GM21576 (cell line): ENCODE measurements around the gene CDCA8.

Experiments used
- ATAC-seq: cut with Tn5 transposase; IDR thresholded peaks from one replicate; pipeline ENCODE4 v1.9.1; 2021; ENCODE audit warnings: mild to moderate bottlenecking, moderate library complexity; ENCODE audit not compliant: unreplicated experiment

Gene CDCA8

DNA sequence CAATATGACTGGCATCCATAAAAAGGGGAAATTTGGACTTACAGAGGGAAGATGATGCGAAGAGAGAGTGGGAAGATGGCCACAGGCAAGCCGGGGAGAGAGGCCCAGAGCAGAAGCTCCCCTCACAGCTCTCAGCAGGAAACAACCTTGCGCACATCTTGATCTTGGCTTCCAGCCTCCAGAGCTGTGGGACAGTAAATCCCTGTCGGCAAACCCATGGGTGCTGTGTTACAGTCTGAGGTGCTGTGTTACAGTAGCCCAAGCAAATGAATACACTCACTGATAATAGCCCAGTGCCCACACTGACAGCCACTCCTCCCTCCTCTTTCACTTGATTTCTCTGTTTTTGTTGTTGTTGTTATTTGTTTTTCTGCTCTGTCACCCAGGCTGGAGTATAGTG is 22.4 kb downstream of the CDCA8 start:
- no peak for ATAC-seq

DNA sequence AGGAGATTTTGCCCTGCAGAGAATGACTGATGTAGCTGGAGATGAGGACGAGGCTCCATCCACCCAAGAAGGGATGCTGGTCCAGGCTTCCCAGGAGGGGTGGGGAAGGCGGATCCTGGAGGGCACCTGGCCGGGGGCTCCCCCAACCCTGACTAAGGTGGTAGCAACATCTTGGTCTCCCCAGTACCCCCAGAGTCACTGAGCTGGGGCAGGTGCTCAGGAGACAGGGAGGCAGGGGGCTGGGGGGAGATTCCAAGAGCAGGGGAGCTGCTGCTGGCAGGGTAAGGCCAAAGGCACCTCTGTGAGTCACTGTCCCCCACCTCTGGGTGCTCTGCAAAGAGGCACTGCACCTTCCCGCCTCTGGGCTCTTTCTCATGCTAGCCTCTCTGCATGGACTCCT is 24.0 kb downstream of the CDCA8 start:
- ATAC-seq = no peak

DNA sequence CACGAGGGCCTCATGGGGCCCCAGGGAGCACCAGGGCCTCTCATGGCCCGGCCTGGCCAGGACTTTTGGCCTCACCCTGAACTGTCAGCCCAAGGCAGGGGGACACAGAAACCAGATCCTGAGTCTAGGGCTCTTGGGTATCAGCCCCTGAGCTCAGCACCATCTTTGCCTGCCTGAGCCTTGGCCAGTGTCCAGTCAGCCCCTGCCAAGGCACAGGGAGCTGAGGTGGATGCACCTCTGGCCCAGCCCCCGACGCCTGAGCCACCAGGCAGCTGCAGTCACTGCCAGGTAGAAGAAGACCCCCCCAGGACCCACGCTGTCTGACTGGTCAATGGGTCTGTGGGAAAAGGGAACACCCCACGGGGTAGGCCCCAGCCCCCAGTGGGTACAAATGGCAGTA is 25.3 kb downstream of the CDCA8 start:
- no peak for ATAC-seq

DNA sequence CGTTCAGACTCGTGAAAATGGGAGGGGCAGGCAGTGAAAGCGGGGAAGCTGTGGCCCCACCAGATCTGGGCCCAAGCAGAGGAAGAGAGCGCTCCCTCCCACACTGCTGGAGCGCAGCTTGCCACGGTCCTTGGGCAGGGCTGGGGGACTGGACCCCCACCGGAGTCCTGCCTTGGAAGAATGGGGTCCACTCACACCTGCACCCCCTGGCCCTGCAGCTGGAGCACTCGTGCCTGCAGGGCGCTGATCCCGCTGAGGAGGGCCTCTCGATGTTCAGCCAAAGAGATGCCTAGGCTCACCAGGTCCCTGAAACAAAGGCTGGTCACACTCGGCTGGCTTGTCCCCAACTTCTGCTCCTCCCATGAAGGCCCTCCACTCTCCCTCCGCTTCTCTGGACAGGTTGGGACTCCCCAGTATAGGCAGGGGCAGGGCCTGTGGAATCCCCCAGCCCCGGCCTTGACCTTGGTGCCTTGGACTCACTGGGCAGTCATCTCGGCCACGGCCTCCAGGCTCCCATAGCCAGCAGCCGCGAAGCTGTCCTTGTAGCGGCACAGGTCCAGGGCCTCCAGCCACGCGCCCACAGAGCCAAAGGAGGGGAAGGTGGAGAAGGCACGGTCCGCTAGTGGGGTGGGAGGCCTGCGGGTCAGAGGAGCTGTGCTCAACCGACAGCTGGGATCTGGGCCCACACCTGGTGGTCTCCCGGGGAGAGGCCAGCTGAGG is 26.0 kb downstream of the CDCA8 start:
- ATAC-seq = no peak

DNA sequence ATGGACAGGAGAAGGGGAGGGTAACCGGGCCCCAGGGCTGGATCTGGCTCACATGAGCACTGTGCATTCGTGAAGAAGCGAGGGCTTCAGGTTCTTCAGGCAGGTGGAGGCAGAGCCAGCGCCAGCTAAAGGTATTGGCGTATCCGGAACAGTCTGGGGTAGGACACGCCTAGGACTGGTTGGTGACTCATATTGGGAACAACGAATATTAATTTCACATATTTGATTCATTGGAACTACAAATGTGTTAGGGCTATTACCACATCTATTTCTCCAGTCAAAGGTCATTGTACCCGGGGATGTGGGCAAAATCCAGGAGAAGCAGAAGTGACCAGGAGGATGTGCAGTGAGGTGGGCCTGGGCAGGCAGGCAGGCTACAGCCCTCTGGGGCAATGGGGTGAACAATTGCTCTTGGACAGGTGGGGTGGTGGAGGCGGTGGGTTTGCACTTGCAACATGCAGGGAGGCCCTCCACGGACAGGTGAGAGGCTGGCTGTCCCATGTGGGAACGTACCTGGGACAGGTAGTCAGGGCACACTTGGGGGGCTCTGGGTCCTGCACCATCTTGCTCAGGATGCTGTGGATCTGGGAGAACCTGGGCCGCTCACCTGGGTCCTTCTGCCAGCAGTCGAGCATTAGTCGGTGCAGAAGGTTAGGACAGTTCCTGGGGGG is 26.7 kb downstream of the CDCA8 start:
- no peak for ATAC-seq

DNA sequence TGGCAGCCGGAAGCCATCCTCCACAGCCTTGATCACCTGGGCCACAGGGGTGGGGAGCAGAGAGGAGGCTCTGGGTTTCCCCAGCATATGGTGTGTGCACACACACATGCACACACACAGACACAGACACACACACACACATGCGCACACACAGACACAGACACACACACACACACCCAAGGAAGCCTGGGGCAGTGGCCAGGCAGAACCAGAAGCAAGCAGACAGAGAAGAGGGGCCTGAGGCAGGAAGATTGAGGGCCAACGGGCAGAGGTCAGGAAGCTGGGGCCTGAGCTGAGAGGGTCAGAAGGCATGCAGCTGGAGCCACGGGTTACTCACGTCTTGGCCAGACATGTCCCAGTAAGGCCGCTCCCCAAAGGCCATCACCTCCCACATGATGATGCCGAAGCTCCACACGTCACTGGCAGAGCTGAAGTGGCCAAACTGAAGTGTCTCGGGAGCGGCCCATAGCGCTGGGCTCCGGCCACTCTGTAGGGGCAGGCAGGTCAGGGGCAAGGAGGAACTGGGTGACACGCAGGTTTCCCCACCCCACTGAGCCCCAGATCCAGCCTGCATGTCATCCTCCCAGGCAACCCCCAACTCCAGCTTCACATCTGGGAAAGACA is 27.4 kb downstream of the CDCA8 start:
- no peak for ATAC-seq

DNA sequence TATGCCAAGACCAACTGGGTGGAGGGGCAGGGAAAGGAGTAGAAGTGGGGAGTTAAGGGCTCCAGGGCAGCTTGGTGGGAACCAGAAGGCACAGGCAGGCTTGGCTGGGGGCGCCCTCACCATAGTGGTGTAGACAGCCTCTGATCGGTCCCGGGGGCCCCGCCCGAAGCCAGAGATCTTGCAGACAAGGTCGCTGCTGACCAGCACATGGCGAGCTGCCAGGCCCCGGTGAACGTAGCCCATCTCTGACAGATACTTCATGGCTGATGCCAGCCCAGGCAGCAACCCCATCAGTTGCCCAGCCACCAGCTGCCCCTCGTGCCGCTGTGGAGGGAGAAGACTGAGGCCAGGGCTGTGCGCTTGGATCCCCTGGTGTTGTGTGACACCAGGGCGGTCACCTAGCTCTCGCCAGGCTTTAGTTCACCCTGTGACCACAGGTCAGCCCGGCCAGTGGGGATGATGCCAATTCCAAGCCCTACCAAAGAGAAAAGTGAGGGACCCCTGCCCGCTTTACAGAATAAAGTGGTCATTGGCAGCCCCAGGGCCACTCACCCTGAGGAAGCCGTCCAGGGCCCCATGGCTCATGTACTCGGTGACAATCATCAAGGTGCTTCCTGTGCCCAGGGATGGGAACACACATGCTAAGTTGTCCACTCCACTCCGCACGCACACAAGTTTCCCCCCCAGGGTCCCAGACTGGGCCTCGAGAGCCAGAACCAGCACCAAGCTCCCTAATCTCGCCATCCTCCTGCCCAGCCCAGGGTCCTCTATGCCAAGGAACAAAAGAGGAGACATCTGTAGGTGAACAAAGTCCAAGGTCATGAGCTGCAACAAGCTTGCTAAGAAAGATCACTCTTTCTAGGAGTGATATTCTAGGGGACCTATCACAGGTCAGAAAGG is 28.2 kb downstream of the CDCA8 start:
- ATAC-seq = no peak

DNA sequence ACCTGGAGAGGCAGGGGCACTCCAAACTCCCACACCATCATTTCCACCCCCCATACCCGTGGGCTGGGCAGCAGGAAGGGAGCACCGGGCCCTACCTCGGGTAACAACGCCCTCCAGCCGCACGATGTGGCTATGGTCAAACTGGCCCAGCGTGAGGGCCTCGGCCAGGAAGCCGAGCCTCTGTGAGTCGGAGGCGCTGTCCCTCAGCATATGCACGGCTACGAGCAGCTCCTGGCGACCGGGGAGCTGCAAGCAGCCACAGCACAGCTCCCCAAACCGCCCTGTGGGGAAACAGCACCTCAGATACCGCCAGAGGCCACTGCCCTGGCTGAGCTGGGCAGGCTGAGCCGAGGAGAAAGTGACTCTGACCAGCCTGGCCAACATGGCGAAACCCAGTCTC is 29.2 kb downstream of the CDCA8 start:
- no peak for ATAC-seq

DNA sequence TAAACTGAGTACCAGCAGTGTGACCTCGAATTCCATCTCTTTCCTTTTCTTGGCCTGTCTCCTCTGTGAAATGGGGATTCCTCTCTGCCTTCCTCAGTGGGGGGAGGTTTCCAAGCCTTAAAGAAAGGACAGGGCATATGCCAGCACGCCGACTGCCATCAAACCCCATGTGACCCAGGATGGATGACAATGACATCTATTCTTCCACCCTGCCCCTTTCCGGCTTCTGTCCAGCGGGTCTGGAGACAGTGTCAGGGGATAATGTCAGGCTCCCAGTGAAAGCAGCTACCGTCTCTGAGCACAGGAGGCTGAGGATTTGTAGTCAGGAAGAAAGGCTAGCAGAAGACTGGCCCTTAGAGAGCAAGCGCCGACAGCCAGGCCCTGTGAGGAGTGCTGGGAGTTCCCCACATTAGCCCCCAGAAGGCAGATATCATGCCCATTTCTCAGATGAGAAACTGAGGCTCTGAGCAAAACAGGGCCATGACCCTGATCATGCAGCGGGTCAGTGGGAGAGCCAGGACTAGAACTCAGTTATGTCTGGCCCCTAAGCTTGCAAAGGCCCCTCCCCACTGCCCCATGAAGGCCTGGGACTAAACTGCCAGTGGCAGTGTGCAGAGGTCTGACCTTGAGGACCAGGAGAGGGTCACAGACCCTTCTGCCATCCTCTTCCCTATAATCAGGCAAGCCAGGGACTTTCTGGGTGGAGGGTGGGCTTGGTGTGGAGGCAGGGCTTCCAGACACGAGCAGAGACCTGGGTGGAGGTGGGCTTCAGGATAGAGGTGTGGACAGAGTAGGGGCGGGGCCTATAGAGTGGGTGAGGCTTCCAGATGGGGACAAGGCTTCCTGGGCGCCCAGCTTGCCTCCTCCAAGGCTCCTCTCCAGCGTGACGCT is 30.1 kb downstream of the CDCA8 start:
- ATAC-seq = no peak

DNA sequence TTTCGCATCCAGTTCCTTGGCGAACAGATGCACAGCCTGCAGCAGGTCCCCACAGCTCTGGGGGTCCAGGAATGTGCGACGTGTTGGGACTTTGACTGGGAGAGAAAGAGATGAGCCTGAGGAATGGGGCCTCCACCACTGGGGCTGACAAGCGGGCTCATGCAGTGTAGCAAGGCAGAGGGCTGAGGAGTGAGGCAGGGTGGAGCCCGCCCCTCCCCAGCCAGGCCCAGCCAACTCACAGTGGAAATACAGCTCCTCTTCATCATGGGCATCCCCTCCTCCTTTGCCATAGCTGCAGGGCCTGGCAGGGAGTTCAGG is 30.7 kb downstream of the CDCA8 start:
- ATAC-seq = no peak

DNA sequence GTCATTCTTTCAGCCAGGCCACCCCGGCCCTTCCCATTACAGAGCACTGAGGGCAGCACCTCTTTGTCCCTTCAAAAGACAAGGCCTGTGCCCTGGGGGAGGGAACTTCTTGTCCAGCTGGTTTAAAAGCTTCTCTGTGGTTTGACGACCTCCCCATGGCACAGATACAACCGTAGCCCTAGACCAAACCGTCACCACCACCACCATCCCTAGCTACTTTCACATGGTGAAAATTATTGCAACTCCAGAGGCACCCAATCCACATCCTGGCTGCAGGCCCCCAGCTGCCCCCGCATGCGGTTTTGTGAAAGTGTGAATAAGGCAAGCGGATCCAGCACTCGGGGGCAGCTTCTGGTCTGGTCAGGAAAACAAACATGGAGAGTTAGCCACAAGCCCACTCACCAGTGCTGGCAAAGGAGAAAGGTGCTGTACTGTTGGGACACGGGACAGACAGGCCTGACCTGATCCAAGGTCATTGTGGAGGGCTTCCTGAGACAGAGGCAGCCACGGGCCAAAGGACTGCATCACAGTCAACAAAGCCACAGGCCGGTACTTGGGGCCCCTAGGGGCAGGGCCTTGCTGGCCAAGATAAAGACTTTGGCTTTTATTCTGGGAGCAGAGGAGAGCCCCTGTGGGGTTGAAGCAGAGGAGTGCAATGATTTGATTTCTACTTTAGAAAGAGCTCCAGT is 31.2 kb downstream of the CDCA8 start:
- ATAC-seq = no peak

DNA sequence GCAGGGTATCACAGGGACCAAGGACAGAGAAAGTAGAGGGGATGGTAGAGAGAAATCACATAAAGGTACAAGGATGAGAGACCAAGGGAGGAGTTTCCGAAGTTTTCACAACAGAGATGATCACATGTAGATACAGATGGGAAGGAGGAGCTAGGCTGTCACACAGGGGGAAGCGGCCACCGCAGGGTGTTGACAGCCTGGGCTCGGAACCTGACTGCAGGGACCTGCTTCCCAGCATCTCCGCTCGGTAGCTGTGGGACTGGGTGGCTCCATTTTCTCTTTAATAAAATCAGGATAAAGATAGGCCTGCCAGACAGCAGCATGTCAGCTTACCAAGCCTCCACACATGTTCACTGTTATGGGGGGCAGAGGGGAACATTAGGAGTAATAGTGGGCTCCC is 32.3 kb downstream of the CDCA8 start:
- no peak for ATAC-seq

DNA sequence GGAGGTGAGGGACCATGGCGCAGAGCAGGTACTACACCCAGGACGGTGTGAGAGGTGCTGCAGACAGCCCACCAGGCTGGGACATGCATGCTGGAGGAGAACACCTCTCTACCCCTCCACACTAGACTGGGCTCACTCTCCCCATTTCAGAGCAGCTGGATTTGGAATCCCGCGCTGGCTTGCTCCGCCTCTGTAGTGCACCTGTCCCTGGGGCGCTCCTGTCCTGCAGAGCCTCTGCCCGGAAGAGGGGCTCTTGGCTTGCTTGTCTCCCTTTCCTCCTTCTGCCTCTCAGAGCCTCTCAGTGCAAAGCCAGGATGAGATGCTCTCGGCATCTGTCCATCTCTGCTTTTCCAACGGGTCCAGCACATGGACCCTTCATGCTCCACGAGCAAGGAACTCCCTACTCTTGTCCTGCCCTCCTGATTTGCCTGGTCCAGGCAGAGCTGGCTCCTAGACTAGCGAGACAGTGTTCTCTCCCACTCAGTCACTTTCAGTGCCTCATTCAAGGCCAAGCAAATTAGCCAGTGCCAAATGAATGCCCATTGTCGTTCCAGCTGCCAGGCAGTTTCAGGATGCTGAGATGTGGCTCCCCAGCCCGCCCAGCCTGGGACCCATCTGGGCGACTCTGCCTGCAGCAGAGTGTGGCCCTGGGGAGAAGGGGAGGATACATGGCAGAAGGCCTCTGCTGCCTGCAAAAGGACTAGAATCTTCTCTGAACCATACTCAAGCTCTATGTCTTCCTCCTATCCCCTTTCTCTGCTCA is 33.7 kb downstream of the CDCA8 start:
- no peak for ATAC-seq

DNA sequence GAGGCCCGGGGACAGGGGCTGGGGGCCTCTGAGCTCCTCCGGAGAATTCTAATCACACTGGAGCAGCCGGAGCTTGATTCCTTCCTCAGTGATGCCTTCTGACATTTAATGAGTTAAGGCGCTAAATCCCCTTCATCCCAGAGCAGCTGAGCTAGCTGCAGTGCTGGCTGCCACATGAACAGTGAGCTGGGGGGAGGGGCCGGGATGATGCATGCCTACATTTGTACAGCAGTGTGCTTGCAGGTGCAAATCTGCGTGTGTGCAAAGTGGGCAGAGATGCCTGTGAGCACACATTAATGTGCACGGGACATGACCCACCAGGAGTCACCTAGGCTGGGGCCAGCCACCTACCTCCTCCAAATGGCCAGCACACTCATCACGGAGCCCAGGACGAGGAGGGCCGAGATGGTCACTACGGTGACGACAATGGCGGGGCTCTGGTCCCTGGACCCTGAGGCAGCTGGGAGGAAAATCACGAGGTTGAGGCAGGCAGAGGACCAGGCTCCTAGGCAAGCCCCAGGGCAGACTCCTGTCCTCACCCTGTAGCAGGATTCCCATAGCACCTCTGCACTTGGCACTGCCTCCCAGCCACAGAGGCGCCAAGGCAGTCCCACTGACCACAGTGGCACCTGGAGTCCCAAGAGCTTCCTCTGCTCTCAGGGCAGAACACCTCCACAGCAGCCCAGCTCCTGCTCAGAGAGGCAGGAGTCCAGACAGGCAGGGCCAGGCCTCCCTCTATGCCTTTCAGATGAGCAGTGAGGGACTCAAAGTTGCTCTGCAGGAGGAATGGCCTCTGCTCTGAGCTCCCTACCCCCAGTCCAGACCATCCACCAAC is 34.7 kb downstream of the CDCA8 start:
- ATAC-seq = no peak

DNA sequence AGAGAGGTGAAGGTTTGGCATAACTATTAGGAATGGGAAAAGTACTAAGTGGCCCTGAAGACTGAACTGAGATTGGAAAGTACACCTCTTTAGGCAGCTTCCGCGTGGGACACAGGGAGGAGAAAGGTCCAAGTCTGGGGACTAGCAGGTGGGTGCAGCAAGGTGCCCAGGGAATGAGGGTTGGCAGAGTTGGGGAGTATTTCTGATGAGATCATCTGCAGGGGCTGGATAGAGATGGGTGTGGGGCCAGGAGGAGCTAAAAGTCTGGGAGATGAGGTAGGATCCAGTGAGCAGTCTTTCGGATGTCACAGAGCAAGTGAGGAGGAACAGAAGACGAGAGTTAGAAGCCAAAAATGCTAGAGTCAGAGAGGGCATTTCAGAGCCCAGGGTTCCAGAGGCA is 36.1 kb downstream of the CDCA8 start:
- ATAC-seq = no peak

DNA sequence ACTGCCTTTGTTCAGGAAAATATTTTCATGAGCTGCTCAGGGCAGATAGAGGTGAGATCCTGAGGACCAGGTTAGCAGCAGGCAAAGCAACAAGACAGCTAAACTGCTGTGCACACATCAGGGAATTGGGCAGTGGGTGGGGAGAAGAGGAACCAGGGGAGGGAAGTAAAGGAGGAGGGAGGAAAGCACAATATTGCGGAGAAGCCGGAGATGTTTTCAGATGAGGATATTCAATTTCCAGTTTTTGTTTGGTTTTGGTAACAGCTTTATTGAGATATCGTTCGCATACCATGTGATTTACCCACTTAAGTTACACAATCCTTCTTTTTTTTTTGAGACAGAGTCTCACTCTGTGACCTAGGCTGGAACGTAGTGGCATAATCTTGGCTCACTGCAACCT is 38.1 kb downstream of the CDCA8 start:
- ATAC-seq = no peak

DNA sequence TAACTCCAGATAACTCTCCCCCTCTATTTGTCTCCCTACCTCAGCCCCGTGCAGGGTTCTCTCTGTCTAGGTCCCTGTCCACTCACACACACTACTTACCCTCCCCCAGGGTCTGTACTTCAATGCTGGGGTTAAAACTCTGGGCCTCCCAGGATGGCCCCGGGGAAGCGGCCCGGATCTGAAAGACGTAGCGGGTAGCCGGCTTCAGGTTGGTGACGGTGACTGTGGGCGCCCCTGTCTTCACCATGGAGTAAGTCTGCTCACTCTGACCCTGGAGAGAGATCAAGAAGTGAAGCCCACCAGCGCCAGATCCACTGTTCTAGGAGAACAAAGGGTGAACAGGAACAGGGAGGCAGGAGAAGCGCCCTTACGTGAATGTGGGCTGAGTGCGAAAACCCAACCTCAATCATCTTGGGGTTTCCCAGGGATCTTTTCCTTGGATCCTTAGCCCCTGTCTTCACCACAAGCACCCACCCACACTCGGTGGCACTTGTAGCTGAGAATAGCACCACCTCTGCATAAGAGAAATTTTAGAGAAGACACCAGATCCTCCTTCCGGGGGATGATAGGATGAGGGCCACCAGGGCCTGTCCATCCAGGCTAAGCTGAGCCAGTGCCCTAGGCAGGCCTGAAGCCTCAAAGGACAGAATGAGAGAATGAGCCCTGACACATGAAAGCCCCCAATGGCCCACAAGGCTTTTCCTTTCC is 39.1 kb downstream of the CDCA8 start:
- no peak for ATAC-seq
